GM21717 (cell line): ENCODE measurements around the gene HOXA5.

Experiments
- ATAC-seq: cut with Tn5 transposase; IDR thresholded peaks from one replicate; pipeline ENCODE4 v1.9.1; 2021; ENCODE audit warnings: mild to moderate bottlenecking, moderate library complexity; ENCODE audit not compliant: unreplicated experiment

Gene HOXA5

DNA sequence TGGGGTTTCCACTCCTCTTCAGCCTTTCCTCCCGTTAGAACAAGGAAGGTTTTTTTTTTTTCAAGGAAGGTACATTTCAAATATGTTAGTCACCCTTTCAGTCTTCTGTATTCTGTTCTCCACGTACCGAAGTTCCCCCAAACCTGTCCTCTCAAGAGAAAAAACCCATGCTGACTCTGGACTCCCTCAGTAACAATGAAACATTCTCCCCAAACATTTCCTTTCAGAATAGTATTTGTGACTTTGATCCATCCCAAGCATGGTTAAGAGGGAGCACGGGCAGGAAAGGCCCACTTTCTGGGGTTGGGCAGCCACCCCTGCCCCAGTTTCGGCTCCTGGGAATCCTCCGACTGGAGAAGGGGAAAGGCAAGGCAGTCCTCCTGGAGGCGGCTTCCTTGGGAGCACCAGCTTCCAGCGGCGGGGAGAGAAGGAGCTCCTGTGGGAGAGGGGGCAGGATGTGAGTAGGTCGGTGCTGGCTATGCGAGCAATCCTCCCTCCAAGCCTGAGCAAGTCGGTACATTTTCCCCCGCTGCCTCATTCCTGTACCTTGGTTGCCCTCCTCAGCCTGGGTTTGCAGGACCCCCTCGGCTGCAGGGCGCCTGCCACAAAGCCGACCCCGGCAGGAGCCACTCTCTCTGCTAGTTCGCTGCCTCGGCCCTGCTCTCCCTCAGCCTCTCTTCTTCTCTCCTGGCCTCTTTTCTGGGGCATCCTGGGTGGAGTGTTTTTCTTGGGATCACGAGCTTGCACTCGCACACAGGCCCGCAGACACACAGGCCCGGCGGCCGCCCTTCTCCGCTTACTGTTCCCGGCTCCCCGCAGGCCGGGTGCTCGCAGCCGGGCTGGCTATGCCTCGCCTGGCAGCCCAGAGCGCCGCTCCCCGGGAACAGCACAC lies 45.5 kb downstream of the HOXA5 start:
- ATAC-seq = no peak

GRCh38 chr7:27096768-27097514 lies 46.5 kb downstream of the HOXA5 start:
- no peak for ATAC-seq

GRCh38 chr7:27095897-27096767 lies 47.3 kb downstream of the HOXA5 start, which contains the start of gene HOXA1:
HOXA1 (minus strand) TSS chr7:27096000; CDS start chr7:27095912, 88 bp downstream.
- peak; percentile 91 for ATAC-seq

DNA sequence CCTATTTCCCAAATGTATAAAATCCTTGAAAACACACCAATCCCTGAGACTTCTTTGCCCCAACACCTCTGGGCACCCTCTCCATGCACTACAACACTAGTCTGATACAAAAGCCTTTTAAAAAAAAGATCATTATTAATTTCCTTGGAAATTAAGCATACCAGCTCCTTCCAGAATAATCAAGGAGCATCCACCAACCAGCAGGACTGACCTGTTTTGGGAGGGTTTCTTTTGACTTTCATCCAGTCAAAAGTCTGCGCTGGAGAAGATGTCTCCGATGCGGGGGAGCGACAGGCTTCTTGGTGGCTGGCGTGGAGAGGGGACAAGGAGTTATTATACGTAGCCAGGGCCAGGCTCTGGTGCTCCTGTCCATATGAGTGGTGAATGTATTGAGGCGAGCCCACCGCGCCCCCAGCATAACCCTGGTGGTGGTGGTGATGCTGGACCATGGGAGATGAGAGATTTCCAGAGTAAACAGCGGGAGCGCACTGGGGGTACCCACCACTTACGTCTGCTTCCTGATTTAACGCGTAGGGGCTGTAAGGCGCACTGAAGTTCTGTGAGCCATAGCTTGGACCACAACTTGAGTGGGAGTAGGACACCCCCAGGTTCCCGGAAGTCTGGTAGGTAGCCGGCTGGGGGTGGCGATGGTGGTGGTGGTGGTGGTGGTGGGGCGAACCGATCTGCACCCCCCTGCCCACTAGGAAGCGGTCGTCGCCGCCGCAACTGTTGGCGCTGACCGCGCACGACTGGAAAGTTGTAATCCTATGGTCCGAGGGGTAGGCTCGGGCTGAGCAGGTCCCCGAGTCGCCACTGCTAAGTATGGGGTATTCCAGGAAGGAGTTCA lies 48.2 kb downstream of the HOXA5 start:
- no peak for ATAC-seq

DNA sequence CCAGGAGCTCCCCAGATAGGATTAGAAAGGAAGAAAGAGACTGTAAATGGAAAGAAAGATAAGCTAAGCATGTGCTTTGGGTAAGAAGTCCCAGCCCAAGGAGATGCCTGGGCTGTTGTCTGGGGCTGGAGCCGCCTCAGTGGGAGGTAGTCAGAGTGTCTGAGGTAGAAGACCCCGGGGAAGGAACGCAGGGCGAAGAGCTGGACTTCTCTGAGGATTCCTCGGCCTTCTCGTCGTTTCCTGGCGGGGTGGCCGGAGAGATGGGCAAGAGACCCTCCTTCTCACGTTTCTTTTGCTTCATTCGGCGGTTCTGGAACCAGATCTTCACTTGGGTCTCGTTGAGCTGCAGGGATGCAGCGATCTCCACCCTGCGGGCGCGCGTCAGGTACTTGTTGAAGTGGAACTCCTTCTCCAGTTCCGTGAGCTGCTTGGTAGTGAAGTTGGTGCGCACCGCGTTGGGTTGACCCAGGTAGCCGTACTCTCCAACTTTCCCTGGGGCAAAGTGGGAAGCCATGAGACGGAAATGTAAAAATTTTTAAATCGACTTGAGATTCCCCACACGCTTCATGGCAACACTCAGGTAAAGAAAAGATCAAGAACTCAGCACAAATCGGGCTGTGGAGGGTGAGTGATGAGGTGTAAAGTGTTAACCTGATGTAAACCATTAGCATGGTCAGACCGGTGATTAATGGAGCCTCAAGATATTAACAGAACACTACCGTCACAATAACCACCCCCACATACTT lies 49.0 kb downstream of the HOXA5 start:
- no peak for ATAC-seq

DNA sequence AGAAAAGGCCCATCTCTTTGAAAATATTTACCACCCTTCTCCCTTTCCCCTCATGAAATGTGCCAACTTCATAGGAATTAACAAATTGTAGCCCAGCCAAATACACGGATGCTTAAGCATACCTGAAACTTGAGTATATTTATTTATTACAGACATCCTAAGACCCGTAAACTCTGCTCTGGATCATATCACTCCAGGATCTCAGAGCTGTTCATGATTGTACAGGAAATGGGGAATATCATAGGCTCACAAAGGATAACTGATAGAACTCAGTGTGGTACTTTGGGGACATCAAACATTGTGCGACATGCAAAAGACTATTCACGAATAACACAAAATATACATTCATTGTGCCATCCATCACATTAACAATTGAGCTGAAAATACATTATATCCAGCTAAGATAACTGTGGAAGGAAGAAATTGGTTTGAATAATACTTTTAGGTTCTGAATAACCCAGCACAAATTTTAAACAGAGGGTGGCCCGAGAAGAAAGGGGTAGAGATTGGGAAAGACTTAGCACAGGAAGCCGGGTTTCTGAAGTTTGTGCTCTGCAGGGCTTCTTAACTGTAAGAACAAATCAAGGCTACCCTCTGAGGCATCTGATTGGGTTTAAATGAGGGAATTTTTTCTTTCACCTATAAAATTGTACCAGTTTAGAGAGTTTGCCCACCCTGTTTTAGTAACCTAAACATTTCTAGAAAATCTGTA lies 50.1 kb downstream of the HOXA5 start:
- no peak for ATAC-seq

DNA sequence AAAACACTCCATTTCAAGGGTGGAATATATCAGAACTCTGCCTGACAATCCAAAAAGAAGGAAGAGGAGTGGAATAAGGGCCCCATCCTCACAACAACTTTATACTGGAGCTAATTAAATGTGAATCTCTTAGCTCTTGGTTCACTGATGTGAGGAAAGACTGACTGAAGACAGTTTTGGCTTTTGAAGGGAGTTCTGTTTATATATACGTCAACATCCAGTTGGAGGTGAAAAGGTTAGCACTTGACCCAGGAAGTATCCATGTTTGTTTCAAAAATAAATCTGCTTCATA lies 50.7 kb downstream of the HOXA5 start:
- ATAC-seq = no peak

DNA sequence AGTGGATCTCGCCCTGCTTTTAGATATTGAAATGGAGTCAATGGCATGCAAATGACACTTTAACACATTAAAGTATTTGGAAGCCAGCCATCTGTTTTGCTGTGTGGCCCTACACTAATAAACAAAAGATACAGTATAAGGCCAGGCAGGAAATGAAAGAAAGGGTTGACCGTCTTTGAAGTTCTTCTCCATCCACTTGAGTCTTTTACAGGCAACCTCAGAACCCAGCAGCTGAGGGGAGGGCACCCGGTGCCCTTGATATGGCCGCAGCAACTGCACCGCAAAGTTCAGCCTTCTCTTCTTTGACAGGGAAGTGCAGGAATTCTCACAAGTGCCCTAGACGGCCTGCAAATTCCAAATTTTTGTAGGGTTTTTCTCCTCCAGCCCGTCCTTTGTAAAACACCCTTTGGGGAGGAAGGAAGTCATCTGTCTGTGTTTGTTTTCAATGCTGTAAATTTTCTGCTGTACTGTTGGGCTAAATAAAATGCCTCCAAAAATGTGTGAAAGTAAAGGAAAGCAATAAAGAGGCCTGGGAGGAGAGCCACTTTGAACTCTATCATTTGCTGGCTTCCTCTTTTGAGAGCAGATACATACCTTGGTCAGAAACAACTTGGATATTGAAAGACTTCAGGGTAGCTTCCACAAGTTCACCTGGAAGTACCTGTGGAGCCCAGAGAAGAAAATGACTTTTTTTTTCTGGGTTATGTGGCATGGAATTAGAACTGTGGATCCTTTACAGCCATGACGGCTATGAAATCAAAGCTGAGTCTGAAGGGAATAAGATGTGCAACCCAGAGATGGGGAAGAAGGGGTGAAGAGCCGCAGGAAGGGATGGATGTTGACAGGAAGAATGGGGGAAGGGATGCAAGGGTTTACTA lies 51.3 kb downstream of the HOXA5 start:
- ATAC-seq = no peak

DNA sequence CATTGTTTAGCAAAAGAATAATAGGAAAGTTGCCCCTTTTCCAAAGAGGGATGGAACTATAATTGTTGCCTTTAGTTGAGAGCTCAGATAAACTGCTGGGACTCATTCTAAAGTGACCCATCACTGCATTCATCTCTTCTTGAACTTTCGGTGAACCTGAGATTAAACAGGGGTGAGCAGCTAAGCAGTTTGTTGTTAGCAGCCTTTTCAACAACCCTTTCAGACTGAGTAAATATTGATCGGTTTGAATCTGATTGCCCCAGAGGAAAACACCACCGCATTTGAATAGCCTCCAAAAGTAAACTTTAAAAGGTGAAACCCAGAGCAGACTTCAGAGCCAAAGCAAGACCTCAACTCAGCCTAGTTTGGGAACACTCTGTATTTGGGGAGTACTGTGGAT lies 52.4 kb downstream of the HOXA5 start:
- ATAC-seq = no peak
